HG03457 (cell line): ENCODE data around the gene JHY.

ENCODE experiments used
- ATAC-seq: cut with Tn5 transposase; IDR thresholded peaks from one replicate; pipeline ENCODE4 v1.9.1; 2021; ENCODE audit warnings: moderate number of reproducible peaks; ENCODE audit not compliant: unreplicated experiment

The JHY gene

GRCh38 chr11:122937983-122938382 lies 55.4 kb downstream of the JHY start:
- ATAC-seq, result no peak

GRCh38 chr11:122938557-122938956 lies 56.0 kb downstream of the JHY start:
- no peak for ATAC-seq

GRCh38 chr11:122951211-122951610 lies 68.7 kb downstream of the JHY start:
- ATAC-seq, result no peak

GRCh38 chr11:122954455-122954854 lies 71.9 kb downstream of the JHY start:
- ATAC-seq, result no peak

- no peak for ATAC-seq
These were observed 81.4 kb downstream of the JHY start for GRCh38 chr11:122963961-122964360.

- no peak for ATAC-seq
These were observed 93.6 kb downstream of the JHY start for GRCh38 chr11:122976061-122976733.

GRCh38 chr11:122976734-122977469 lies 94.3 kb downstream of the JHY start:
- ATAC-seq, result no peak

- no peak for ATAC-seq
These were observed 95.1 kb downstream of the JHY start for GRCh38 chr11:122977470-122978298.

- ATAC-seq, result no peak
These were observed 95.7 kb downstream of the JHY start for GRCh38 chr11:122978299-122978620.

GRCh38 chr11:122979103-122979814 lies 96.7 kb downstream of the JHY start:
- ATAC-seq, result no peak

- ATAC-seq, result no peak
These were observed 97.4 kb downstream of the JHY start for GRCh38 chr11:122979815-122980595.

GRCh38 chr11:122981388-122982264 lies 99.1 kb downstream of the JHY start, which contains the start of gene BSX:
Gene BSX (minus strand): TSS chr11:122981834. CDS start chr11:122981671, 163 bp downstream.
- ATAC-seq, result no peak

GRCh38 chr11:122983438-122984185 lies 101.1 kb downstream of the JHY start:
- no peak for ATAC-seq

- ATAC-seq, result no peak
These were observed 101.8 kb downstream of the JHY start for GRCh38 chr11:122984186-122985011.

- ATAC-seq, result no peak
These were observed 113.0 kb downstream of the JHY start for GRCh38 chr11:122995526-122995925.

GRCh38 chr11:122998727-122999366 lies 116.3 kb downstream of the JHY start:
- ATAC-seq, result no peak

- no peak for ATAC-seq
These were observed 118.2 kb downstream of the JHY start for GRCh38 chr11:123000721-123001120.
